Esophagus squamous epithelium (tissue), 5 donors: Measurements from ENCODE around the gene FMNL3. TPM values are rescaled to one million over a fixed set of nuclear protein-coding genes. Genes with fewer than 3 reads are reported as not detected.

ENCODE experiments used
- DNase-seq: peaks from one replicate; lab custom pipeline; 2025; lab: John Stamatoyannopoulos, UW
- H3K27ac ChIP-seq, 4 donors: fragments of 200-600 bp; sonication (generic); one replicate each; pipeline ENCODE4 v1.5.1; 2016 to 2019; ENCODE audit warnings: mild to moderate bottlenecking in 1 of 4
- H3K27me3 ChIP-seq, 4 donors: fragments of 200-600 bp; sonication (generic); 1 replicate in 3 of 4; 2 replicates in 1 of 4; pipeline versions ENCODE4 v1.5.1 to v1.6.0; 2017 to 2021; ENCODE audit warnings: antibody characterized with exemption in 1 of 4
- H3K36me3 ChIP-seq, 3 donors: fragments of 200-600 bp; sonication (generic); one replicate each; pipeline ENCODE4 v1.5.1; 2016 to 2019
- H3K4me1 ChIP-seq, 3 donors: fragments of 200-600 bp; sonication (generic); one replicate each; pipeline ENCODE4 v1.5.1; 2017 to 2019
- H3K4me3 ChIP-seq, 4 donors: fragments of 200-600 bp; sonication (generic); 1 replicate in 3 of 4; 2 replicates in 1 of 4; pipeline ENCODE4 v1.5.1; 2016 to 2019; ENCODE audit warnings: mild to moderate bottlenecking in 2 of 4, moderate library complexity in 1 of 4
- H3K9me3 ChIP-seq, 3 donors: fragments of 200-600 bp; sonication (generic); one replicate each; pipeline ENCODE4 v1.5.1; 2016 to 2019
- CTCF ChIP-seq, 6 experiments: fragments of 450-650 bp in 4 of 6; fragments of 200-600 bp in 2 of 6; sonication (generic) in 2 of 6; IDR thresholded peaks; one replicate each; pipeline ENCODE4 v1.5.1; 2016 to 2019; ENCODE audit warnings: antibody characterized with exemption in 6 of 6, mild to moderate bottlenecking in 4 of 6, moderate library complexity in 4 of 6
- POLR2A ChIP-seq, 4 donors: fragments of 450-650 bp; IDR thresholded peaks; one replicate each; pipeline ENCODE4 v1.6.1; 2017; ENCODE audit warnings: antibody characterized with exemption in 4 of 4, mild to moderate bottlenecking in 4 of 4, moderate library complexity in 3 of 4
- WGBS, 2 donors: methylation state at CpG; one replicate each; pipeline ENCODE4 v1.1.5; 2018; 5-methylcytosine and 5-hydroxymethylcytosine counted together
- intact Hi-C: fragments of 100-400 bp; cut with DNase I; formaldehyde crosslinking; loops from one replicate; pipeline ENCODE4 v1.15.0; 2022
- small RNA-seq, 4 donors: library from RNA; depleted of rRNA; stranded (forward); fragments of <200 nt; gene quantifications; one replicate each; pipeline ENCODE3, GENCODE V24; 2016
- total RNA-seq, 4 donors: library from RNA; depleted of rRNA; stranded (reverse); fragments of >200 nt; gene quantifications; one replicate each; pipeline ENCODE4 v1.1.0, GENCODE V29; 2016
- donor health status: DM: yes; HTN: yes; CAD: no.

Gene FMNL3
- total RNA-seq, 4 donors from 2014 or later = 5.2 to 7.6 (median 5.8) TPM

GRCh38 chr12:49587174-49587908, 119.9 kb downstream of the FMNL3 start:
- intact Hi-C loops = no loop called here
- WGBS, 2 donors = 85 to 88% methylated on average over 5 to 10 of the region's 11 CpGs
- no peak overlapping the region for H3K27ac ChIP-seq
- no peak for TF ChIP-seq CTCF (IDR thresholded peaks at IDR 0.05)
- TF ChIP-seq POLR2A (IDR thresholded peaks at IDR 0.05) = no peak
- no peak for DNase-seq
- peaks cover 0 to 43% (median 5%) of the 10 kb centered on the region in 3 donors for H3K36me3 ChIP-seq
- no peaks in the 10 kb centered on the region for H3K9me3 ChIP-seq
- H3K4me3 ChIP-seq = no peak overlapping the region
- H3K27me3 ChIP-seq = no peaks in the 10 kb centered on the region
- peaks cover 0 to 22% (median 8%) of the 10 kb centered on the region in 3 donors for H3K4me1 ChIP-seq

Small RNA genes within 50 kb of the gene (small RNA-seq; reads per million reads assigned to genes)
- gene AC020612.2 (0 reads per million in 4 donors), gene HIGD1AP9 (0 reads per million in 4 donors), gene POLR2KP1 (0 reads per million in 4 donors), gene RNU6-834P (0 reads per million in 4 donors)

Other genes with a start within 250 kb of the FMNL3 start
- under 1 TPM in 1 of 4 donors, not detected in 3; 0.38 TPM for gene KCNH3, start 168.4 kb downstream of the FMNL3 start, total RNA-seq
- gene MCRS1, start 139.3 kb downstream of the FMNL3 start, total RNA-seq = 10 to 100 TPM; 38.8 to 54.2 (median 45.0) TPM
- gene FAM186B, start 101.8 kb downstream of the FMNL3 start, total RNA-seq = 1 to 10 TPM in 1 of 4 donors, under 1 TPM in 1, not detected in 2; 0.19 to 1.1 TPM
- 10 to 100 TPM in 2 of 4 donors, 1 to 10 TPM in 2; 5.2 to 14.5 (median 10.2) TPM for gene PRPF40B, start 83.8 kb downstream of the FMNL3 start, total RNA-seq
- 100 to 1,000 TPM; 307 to 444 (median 343) TPM for gene TMBIM6, start 34.2 kb upstream of the FMNL3 start, total RNA-seq
- gene NCKAP5L, start 121.0 kb upstream of the FMNL3 start, total RNA-seq = 10 to 100 TPM in 1 of 4 donors, 1 to 10 TPM in 3; 3.2 to 10.5 (median 8.0) TPM
- 1 to 10 TPM; 2.5 to 4.8 (median 3.0) TPM for gene BCDIN3D, start 135.7 kb upstream of the FMNL3 start, total RNA-seq
- gene FAIM2, start 196.5 kb upstream of the FMNL3 start, total RNA-seq = 1 to 10 TPM in 1 of 4 donors, under 1 TPM in 3; 0.13 to 2.9 (median 0.23) TPM
- not detected for gene AQP2, start 243.3 kb upstream of the FMNL3 start, total RNA-seq